ENCODE measurements around the gene ACTN1. TPM values are rescaled to one million over a fixed set of nuclear protein-coding genes. Genes with fewer than 3 reads are reported as not detected.

The ACTN1 gene
- total and polyA plus RNA-seq, 11 donors, result 48.4 to 252 (median 104) TPM

DNA sequence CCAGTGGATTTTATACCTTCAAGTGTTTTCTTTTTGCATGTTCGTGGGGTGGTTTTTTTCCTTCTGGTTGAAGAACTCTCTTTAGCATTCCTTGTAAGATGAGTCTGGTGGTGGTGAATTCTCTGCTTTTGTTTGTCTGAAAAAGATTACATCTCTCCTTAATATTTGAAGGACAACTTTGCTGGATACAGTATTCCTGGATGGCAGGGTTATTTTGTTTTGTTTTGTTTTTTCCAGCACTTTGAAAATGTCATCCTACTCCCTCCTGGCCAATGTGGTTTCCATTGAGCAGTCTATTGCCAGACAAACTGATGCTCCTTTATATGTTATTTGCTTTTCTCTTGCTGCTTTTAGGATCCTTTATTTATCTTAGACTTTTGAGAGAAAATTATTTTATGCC lies 143.0 kb downstream of the ACTN1 start:
- Histone ChIP-seq H3K27me3 (no peaks in the 10 kb centered on the region), H3K9me3 (peaks cover 0 to 33% (median 11%) of the 10 kb centered on the region in 12 donors), H3K4me1 (peaks cover 0 to under 1% (median 0%) of the 10 kb centered on the region in 12 donors), H3K27ac (no peak overlapping the region), H3K36me3 (peaks cover 0 to 3% (median 0%) of the 10 kb centered on the region in 9 donors), H3K4me3 (no peak overlapping the region)
- no peak for DNase-seq
- ATAC-seq, result no peak
- intact Hi-C loops (cut with DNase I), result no loop called here
- WGBS, 4 donors, result 49 to 84% (median 79%) methylated on average over 1 of the region's 1 CpG
- TF ChIP-seq, protein P1, sequence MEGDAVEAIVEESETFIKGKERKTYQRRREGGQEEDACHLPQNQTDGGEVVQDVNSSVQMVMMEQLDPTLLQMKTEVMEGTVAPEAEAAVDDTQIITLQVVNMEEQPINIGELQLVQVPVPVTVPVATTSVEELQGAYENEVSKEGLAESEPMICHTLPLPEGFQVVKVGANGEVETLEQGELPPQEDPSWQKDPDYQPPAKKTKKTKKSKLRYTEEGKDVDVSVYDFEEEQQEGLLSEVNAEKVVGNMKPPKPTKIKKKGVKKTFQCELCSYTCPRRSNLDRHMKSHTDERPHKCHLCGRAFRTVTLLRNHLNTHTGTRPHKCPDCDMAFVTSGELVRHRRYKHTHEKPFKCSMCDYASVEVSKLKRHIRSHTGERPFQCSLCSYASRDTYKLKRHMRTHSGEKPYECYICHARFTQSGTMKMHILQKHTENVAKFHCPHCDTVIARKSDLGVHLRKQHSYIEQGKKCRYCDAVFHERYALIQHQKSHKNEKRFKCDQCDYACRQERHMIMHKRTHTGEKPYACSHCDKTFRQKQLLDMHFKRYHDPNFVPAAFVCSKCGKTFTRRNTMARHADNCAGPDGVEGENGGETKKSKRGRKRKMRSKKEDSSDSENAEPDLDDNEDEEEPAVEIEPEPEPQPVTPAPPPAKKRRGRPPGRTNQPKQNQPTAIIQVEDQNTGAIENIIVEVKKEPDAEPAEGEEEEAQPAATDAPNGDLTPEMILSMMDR (IDR thresholded peaks at IDR 0.05), result no peak
- TF ChIP-seq POLR2A (IDR thresholded peaks at IDR 0.05), result no peak

GRCh38 chr14:68834816-68835215 lies 144.3 kb downstream of the ACTN1 start:
- ATAC-seq, result no peak
- intact Hi-C loops (cut with DNase I), result no loop called here
- Histone ChIP-seq H3K9me3 (peaks cover 0 to 35% (median 11%) of the 10 kb centered on the region in 12 donors), H3K27me3 (no peaks in the 10 kb centered on the region), H3K36me3 (peaks cover 0 to 3% (median 0%) of the 10 kb centered on the region in 9 donors), H3K27ac (no peak overlapping the region), H3K4me3 (no peak overlapping the region), H3K4me1 (no peaks in the 10 kb centered on the region)
- WGBS, 4 donors, result 54 to 77% (median 72%) methylated on average over 6 of the region's 6 CpGs
- DNase-seq, result no peak
- no peak for TF ChIP-seq POLR2A (IDR thresholded peaks at IDR 0.05)
- TF ChIP-seq, protein P1 (IDR thresholded peaks at IDR 0.05), result no peak

DNA sequence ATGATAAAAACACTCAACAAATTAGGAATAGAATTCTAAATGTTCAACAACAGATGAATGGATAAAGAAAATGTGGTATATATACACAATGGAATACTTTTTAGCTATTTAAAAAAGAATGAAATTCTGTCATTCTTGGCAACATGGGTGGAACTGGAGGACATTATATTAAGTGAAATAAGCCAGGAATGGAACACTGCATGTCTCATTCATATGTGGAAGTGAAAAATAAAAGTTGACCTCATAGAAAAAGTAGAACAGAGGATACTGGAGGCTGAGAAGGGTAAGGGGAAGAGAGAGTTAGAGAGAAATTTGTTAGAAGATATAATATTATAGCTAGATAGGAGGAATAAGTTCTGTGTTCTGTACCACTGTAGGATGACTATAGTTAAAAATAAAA lies 150.4 kb downstream of the ACTN1 start:
- intact Hi-C loops (cut with DNase I), result loop anchor here in 3 of 10 donors (10.0 kb wide), 1 partner anchor 994 kb away; no protein-coding TSS in a partner anchor
- no peaks in the 10 kb centered on the region for H3K36me3 ChIP-seq
- no peak overlapping the region for H3K4me3 ChIP-seq
- TF ChIP-seq POLR2A (IDR thresholded peaks at IDR 0.05), result no peak
- TF ChIP-seq, protein P1 (IDR thresholded peaks at IDR 0.05), result no peak
- H3K27me3 ChIP-seq, result no peaks in the 10 kb centered on the region
- H3K9me3 ChIP-seq, result peaks cover 0 to 10% (median 0%) of the 10 kb centered on the region in 12 donors
- H3K27ac ChIP-seq, result no peak overlapping the region
- no peak for DNase-seq
- ATAC-seq, result no peak
- H3K4me1 ChIP-seq, result peaks cover 0 to 8% (median 3%) of the 10 kb centered on the region in 12 donors

GRCh38 chr14:68825729-68826128 lies 153.4 kb downstream of the ACTN1 start:
- ATAC-seq, result no peak
- intact Hi-C loops (cut with DNase I), result loop anchor here in 3 of 10 donors (10.0 kb wide), 1 partner anchor 991 kb away; no protein-coding TSS in a partner anchor
- 87 to 93% (median 90%) methylated on average over 3 of the region's 3 CpGs for WGBS, 4 donors

More at GRCh38 chr14:68825729-68826128, 153.4 kb downstream of the ACTN1 start:
- Histone ChIP-seq H3K36me3 (no peaks in the 10 kb centered on the region), H3K4me3 (no peak overlapping the region), H3K27me3 (no peaks in the 10 kb centered on the region), H3K9me3 (no peaks in the 10 kb centered on the region), H3K4me1 (peaks cover 0 to 8% (median 3%) of the 10 kb centered on the region in 12 donors), H3K27ac (no peak overlapping the region)
- TF ChIP-seq POLR2A (IDR thresholded peaks at IDR 0.05), result no peak
- TF ChIP-seq, protein P1 (IDR thresholded peaks at IDR 0.05), result no peak
- no peak for DNase-seq
